SK-N-MC (cell line): Measurements from ENCODE around the gene ALOX12B.

Experiments
- DNase-seq: peaks from one replicate; pipeline ENCODE4 v3.0.0-alpha.2; 2011; ENCODE audit warnings: low read depth, low spot score
- H3K27ac ChIP-seq: fragments of 200-600 bp; sonication (generic); 2 replicates; pipeline ENCODE4 v1.5.1; 2016; ENCODE audit warnings: mixed run types
- H3K36me3 ChIP-seq: fragments of 200-600 bp; sonication (generic); 2 replicates; pipeline ENCODE4 v1.6.1; 2017; ENCODE audit warnings: antibody characterized with exemption, low read length, mixed read lengths; ENCODE audit not compliant: insufficient read depth
- H3K4me3 ChIP-seq: fragments of 200-600 bp; sonication (generic); 2 replicates; pipeline ENCODE4 v1.5.1; 2016
- H3K9ac ChIP-seq: fragments of 200-600 bp; sonication (generic); 2 replicates; pipeline ENCODE4 v1.8.0; 2017; ENCODE audit warnings: mixed run types, mixed read lengths; ENCODE audit not compliant: insufficient read length
- H3K9me3 ChIP-seq: fragments of 200-600 bp; sonication (generic); 2 replicates; pipeline ENCODE4 v1.6.1; 2017; ENCODE audit warnings: low read depth, mild to moderate bottlenecking, antibody characterized with exemption, low read length, moderate library complexity, mixed read lengths
- EZH2 ChIP-seq: fragments of 200-600 bp; sonication (generic); IDR thresholded peaks from one replicate; pipeline ENCODE4 v1.6.1; 2017; ENCODE audit warnings: antibody characterized with exemption
- FOXP2 ChIP-seq: optimal IDR thresholded peaks from 2 replicates; pipeline ENCODE3; 2011; ENCODE audit warnings: mild to moderate bottlenecking, moderate library complexity; ENCODE audit not compliant: insufficient read depth; ENCODE audit errors: extremely low read length, control extremely low read depth
- POLR2AphosphoS5 ChIP-seq: IDR thresholded peaks from 2 replicates; pipeline ENCODE4 v1.6.1; 2012; ENCODE audit warnings: mild to moderate bottlenecking, low read depth, low read length, borderline replicate concordance

ALOX12B gene

GRCh38 chr17:8125154-8125946 is 37.8 kb upstream of the ALOX12B start:
- DNase-seq = no peak
- Histone ChIP-seq H3K4me3 (peak overlapping the region; percentile 97), H3K27ac (no peak overlapping the region), H3K9ac (no peak overlapping the region), H3K9me3 (no peaks in the 10 kb centered on the region), H3K36me3 (no peaks in the 10 kb centered on the region)
- TF ChIP-seq FOXP2 = no peak
- TF ChIP-seq POLR2AphosphoS5 = peak; percentile 54; the same call in 1 of the 2 replicates

GRCh38 chr17:8124350-8125153 is 37.0 kb upstream of the ALOX12B start:
- Histone ChIP-seq H3K4me3 (peak overlapping the region; percentile 97), H3K9ac (no peak overlapping the region), H3K36me3 (no peaks in the 10 kb centered on the region), H3K9me3 (no peaks in the 10 kb centered on the region), H3K27ac (no peak overlapping the region)
- no peak for TF ChIP-seq EZH2
- DNase-seq = no peak

GRCh38 chr17:8123695-8124349 is 36.3 kb upstream of the ALOX12B start, which contains the start of gene HES7:
TSS of gene HES7 (minus strand) at chr17:8124106. CDS start at chr17:8124084, 22 bp downstream.
- TF ChIP-seq EZH2 (no peak), POLR2AphosphoS5 (0 out of 2 replicates have a peak, but pooled peaks have one; percentile 22), FOXP2 (no peak)
- Histone ChIP-seq H3K27ac (no peak within 1 kb of the TSS), H3K36me3 (no peaks in the 10 kb centered on the region), H3K9ac (peak within 1 kb of the TSS; percentile 58), H3K4me3 (peak within 1 kb of the TSS; percentile 97), H3K9me3 (no peaks in the 10 kb centered on the region)
- DNase-seq = no peak

GRCh38 chr17:8122924-8123694 is 35.6 kb upstream of the ALOX12B start:
- H3K9ac ChIP-seq = peak overlapping the region; percentile 58

GRCh38 chr17:8122422-8122923 is 35.0 kb upstream of the ALOX12B start:
- no peak overlapping the region for H3K27ac ChIP-seq
- no peak for DNase-seq
- H3K36me3 ChIP-seq = no peaks in the 10 kb centered on the region
- TF ChIP-seq POLR2AphosphoS5 (no peak), FOXP2 (no peak), EZH2 (no peak)
- peak overlapping the region; percentile 97 for H3K4me3 ChIP-seq
- H3K9me3 ChIP-seq = no peaks in the 10 kb centered on the region
- peak overlapping the region; percentile 58 for H3K9ac ChIP-seq

More at GRCh38 chr17:8122924-8123694, 35.6 kb upstream of the ALOX12B start:
- no peak overlapping the region for H3K27ac ChIP-seq
- H3K9me3 ChIP-seq = no peaks in the 10 kb centered on the region
- TF ChIP-seq FOXP2 (no peak), EZH2 (no peak), POLR2AphosphoS5 (no peak)
- H3K36me3 ChIP-seq = no peaks in the 10 kb centered on the region
- peak overlapping the region; percentile 97 for H3K4me3 ChIP-seq
- no peak for DNase-seq

- H3K9ac ChIP-seq = no peak overlapping the region
- H3K27ac ChIP-seq = no peak overlapping the region
- H3K9me3 ChIP-seq = no peaks in the 10 kb centered on the region
- TF ChIP-seq EZH2 = no peak
- no peak for TF ChIP-seq FOXP2
- TF ChIP-seq POLR2AphosphoS5 = no peak
- no peak for DNase-seq
- H3K36me3 ChIP-seq = no peaks in the 10 kb centered on the region
- H3K4me3 ChIP-seq = peak overlapping the region; percentile 97
Observed at GRCh38 chr17:8121681-8122421, 34.3 kb upstream of the ALOX12B start.

GRCh38 chr17:8121407-8121680 is 33.8 kb upstream of the ALOX12B start:
- Histone ChIP-seq H3K36me3 (no peaks in the 10 kb centered on the region), H3K27ac (no peak overlapping the region), H3K4me3 (peak overlapping the region; percentile 97), H3K9me3 (no peaks in the 10 kb centered on the region), H3K9ac (no peak overlapping the region)
- DNase-seq = no peak
- no peak for TF ChIP-seq EZH2
- no peak for TF ChIP-seq FOXP2
- no peak for TF ChIP-seq POLR2AphosphoS5
